OCI-LY7 (cell line): ENCODE data around the gene JRKL. TPM values are rescaled to one million over a fixed set of nuclear protein-coding genes. Genes with fewer than 3 reads are reported as not detected.

Source experiments
- BruUV-seq: library from RNA; stranded (reverse); fragments of 400-500 nt; replicated peaks from 2 replicates; lab custom pipeline; 2021; lab: Mats Ljungman, UMichigan
- CTCF ChIA-PET: fragments of 300-600 bp; sonication (Branson Sonifier 250); formaldehyde crosslinking; loops from one replicate; lab custom pipeline; 2022; ENCODE audit warnings: antibody characterized with exemption; ENCODE audit not compliant: unreplicated experiment; lab: Charles Lee
- POLR2A ChIA-PET: fragments of 300-600 bp; sonication (Branson Sonifier 250); formaldehyde crosslinking; loops from one replicate; lab custom pipeline; 2022; ENCODE audit warnings: antibody characterized with exemption; lab: Charles Lee
- DNase-seq: peaks from one replicate; pipeline ENCODE4 v3.0.0-alpha.2; 2015; ENCODE audit warnings: low spot score
- H2AFZ ChIP-seq: fragments of 200-600 bp; sonication (generic), shearing (Covaris generic); 2 replicates; pipeline ENCODE4 v1.6.1; 2014; ENCODE audit warnings: mild to moderate bottlenecking, antibody characterized with exemption, low read length, moderate library complexity
- H3K27ac ChIP-seq: fragments of 200-600 bp; sonication (generic); 2 replicates; pipeline ENCODE4 v1.5.1; 2014; ENCODE audit warnings: mixed run types, low read depth, mild to moderate bottlenecking, moderate library complexity, low read length, inconsistent platforms; ENCODE audit not compliant: poor library complexity, severe bottlenecking
- H3K36me3 ChIP-seq: fragments of 200-600 bp; sonication (generic); 2 replicates; pipeline ENCODE4 v1.6.1; 2014; ENCODE audit warnings: mild to moderate bottlenecking, antibody characterized with exemption, low read length, moderate library complexity, mixed read lengths; ENCODE audit not compliant: insufficient read depth
- H3K4me1 ChIP-seq: fragments of 200-600 bp; sonication (generic); 2 replicates; pipeline ENCODE4 v1.5.1; 2014; ENCODE audit warnings: mild to moderate bottlenecking, low read length; ENCODE audit not compliant: insufficient read depth, poor library complexity, severe bottlenecking
- H3K4me2 ChIP-seq: fragments of 200-600 bp; sonication (generic); 2 replicates; pipeline ENCODE4 v1.6.1; 2014; ENCODE audit warnings: mild to moderate bottlenecking, low read length
- H3K4me3 ChIP-seq: fragments of 200-600 bp; sonication (generic); 2 replicates; pipeline ENCODE4 v1.5.1; 2014; ENCODE audit warnings: mild to moderate bottlenecking, low read depth, low read length; ENCODE audit not compliant: poor library complexity, severe bottlenecking
- H3K79me2 ChIP-seq: fragments of 200-600 bp; sonication (generic); 2 replicates; pipeline ENCODE4 v1.6.1; 2016; ENCODE audit warnings: low read depth, mild to moderate bottlenecking, low read length, moderate library complexity, mixed read lengths; ENCODE audit not compliant: insufficient read depth
- H3K9me2 ChIP-seq: fragments of 200-600 bp; sonication (generic); 2 replicates; pipeline ENCODE4 v1.6.1; 2016; ENCODE audit warnings: mild to moderate bottlenecking, low read length, mixed read lengths; ENCODE audit not compliant: insufficient read depth
- H3K9me3 ChIP-seq: fragments of 200-600 bp; sonication (generic); 2 replicates; pipeline ENCODE4 v1.6.1; 2014; ENCODE audit warnings: mild to moderate bottlenecking, mixed run types, low read length, mixed read lengths
- H4K20me1 ChIP-seq: fragments of 200-600 bp; sonication (generic); 2 replicates; pipeline ENCODE4 v1.6.1; 2014; ENCODE audit warnings: mild to moderate bottlenecking, antibody characterized with exemption, low read length, moderate library complexity, mixed read lengths; ENCODE audit not compliant: insufficient read depth
- CTCF ChIP-seq: fragments of 200-600 bp; sonication (generic); conservative IDR thresholded peaks from 2 replicates; pipeline ENCODE4 v1.5.1; 2014; ENCODE audit warnings: mild to moderate bottlenecking, antibody characterized with exemption, low read length, moderate library complexity, mixed read lengths
- EZH2phosphoT487 ChIP-seq: fragments of 200-600 bp; sonication (generic); IDR thresholded peaks from 2 replicates; pipeline ENCODE4 v1.6.1; 2018; ENCODE audit warnings: low read depth, borderline replicate concordance, mild to moderate bottlenecking, mixed run types, antibody characterized with exemption, low read length, moderate library complexity, mixed read lengths
- intact Hi-C: fragments of 100-400 bp; cut with micrococcal nuclease; formaldehyde crosslinking; loops from one replicate; pipeline ENCODE4 v1.10.0; 2022; ENCODE audit not compliant: unreplicated experiment
- total RNA-seq, 2 experiments: library from RNA; depleted of rRNA in 1 of 2; stranded (reverse); fragments of >200 nt in 1 of 2; shearing (Covaris generic) in 1 of 2; gene quantifications; 2 replicates each; pipeline ENCODE4 v1.2.3, GENCODE V29; 2014 to 2022

Gene JRKL
- total RNA-seq, 2 experiments from 2014 or later: 4.9 to 10.0 TPM

- ChIA-PET POLR2A (interaction anchor here (0.6 to 1.3 kb wide), 4 partner anchors 10 to 1596 kb away, joined by 3 to 4 read pairs (median 4); no protein-coding TSS in a partner anchor), CTCF (interaction anchor here (0.6 to 0.7 kb wide), 2 partner anchors 10 to 1067 kb away, joined by 4 read pairs; no protein-coding TSS in a partner anchor)
- no peak for TF ChIP-seq EZH2phosphoT487
- peak; percentile 73 for TF ChIP-seq CTCF
- Histone ChIP-seq H3K4me3 (peak overlapping the region; percentile 68), H3K79me2 (no peaks in the 10 kb centered on the region), H3K27ac (no peak overlapping the region), H3K9me3 (no peaks in the 10 kb centered on the region), H3K9me2 (no peaks in the 10 kb centered on the region), H3K4me2 (peak overlapping the region; percentile 77), H3K4me1 (peaks cover 39% of the 10 kb centered on the region), H3K36me3 (no peaks in the 10 kb centered on the region), H4K20me1 (no peaks in the 10 kb centered on the region), H2AFZ (peak overlapping the region; percentile 94)
- DNase-seq: peak; percentile 37
- BruUV-seq: no TSS peak
- intact Hi-C loops: loop anchor here (2.0 kb wide), 3 partner anchors 49 to 157 kb away; partner anchors contain the start of gene JRKL
Measured at GRCh38 chr11:96341211-96342013, 48.4 kb upstream of the JRKL start.

- H3K9me2 ChIP-seq: no peaks in the 10 kb centered on the region
- no peaks in the 10 kb centered on the region for H3K9me3 ChIP-seq
- H2AFZ ChIP-seq: peak overlapping the region; percentile 94
- ChIA-PET POLR2A (interaction anchor here (0.6 to 1.9 kb wide), 16 partner anchors 9 to 1597 kb away, joined by 3 to 8 read pairs (median 3); partner anchors contain the start of genes CCDC82 and JRKL), CTCF (interaction anchor here (0.6 to 1.8 kb wide), 19 partner anchors 10 to 1068 kb away, joined by 3 to 21 read pairs (median 4); partner anchors contain the start of genes CCDC82 and JRKL)
- H3K4me2 ChIP-seq: peak overlapping the region; percentile 77
- TF ChIP-seq EZH2phosphoT487 (no peak), CTCF (no peak)
- no peaks in the 10 kb centered on the region for H3K36me3 ChIP-seq
- no peak overlapping the region for H3K27ac ChIP-seq
- H3K79me2 ChIP-seq: no peaks in the 10 kb centered on the region
- intact Hi-C loops: loop anchor here (2.0 kb wide), 3 partner anchors 49 to 157 kb away; partner anchors contain the start of gene JRKL
- peak; percentile 10 for DNase-seq
- peaks cover 39% of the 10 kb centered on the region for H3K4me1 ChIP-seq
- H3K4me3 ChIP-seq: peak overlapping the region; percentile 68
- no TSS peak for BruUV-seq
- H4K20me1 ChIP-seq: no peaks in the 10 kb centered on the region
Measured at GRCh38 chr11:96342014-96342960, 47.5 kb upstream of the JRKL start.
